Heart right ventricle (tissue), 16 donors: ENCODE data around the gene SLPI. TPM values are rescaled to one million over a fixed set of nuclear protein-coding genes. Genes with fewer than 3 reads are reported as not detected.

Experiments
- ATAC-seq, 8 donors: fragments of 200-7000 bp; cut with Tn5 transposase; one replicate each; pipeline ENCODE4 v1.9.1; 2020; ENCODE audit warnings: mild to moderate bottlenecking in 8 of 8, moderate library complexity in 8 of 8, moderate number of reproducible peaks in 1 of 8
- DNase-seq, 2 donors: peaks; one replicate each; pipeline ENCODE4 v3.0.0-alpha.2; 2020
- H3K27ac ChIP-seq, 10 donors: fragments of 200-600 bp; sonication (generic) in 2 of 10; one replicate each; pipeline versions ENCODE4 v1.5.0 to v1.8.0; 2020 to 2022; ENCODE audit warnings: mild to moderate bottlenecking in 3 of 10
- H3K27me3 ChIP-seq, 7 donors: fragments of 200-600 bp; one replicate each; pipeline ENCODE4 v1.8.0; 2021 to 2022; ENCODE audit warnings: mild to moderate bottlenecking in 2 of 7
- H3K36me3 ChIP-seq, 9 donors: fragments of 200-600 bp; sonication (generic) in 1 of 9; one replicate each; pipeline versions ENCODE4 v1.5.0 to v1.8.0; 2020 to 2022; ENCODE audit warnings: mild to moderate bottlenecking in 2 of 9
- H3K4me1 ChIP-seq, 9 donors: fragments of 200-600 bp; sonication (generic) in 1 of 9; one replicate each; pipeline versions ENCODE4 v1.5.0 to v1.8.0; 2020 to 2022; ENCODE audit warnings: mild to moderate bottlenecking in 4 of 9
- H3K4me3 ChIP-seq, 10 donors: fragments of 200-600 bp; sonication (generic) in 2 of 10; one replicate each; pipeline versions ENCODE4 v1.5.0 to v1.8.0; 2020 to 2022; ENCODE audit warnings: mild to moderate bottlenecking in 7 of 10, moderate library complexity in 2 of 10
- H3K9me3 ChIP-seq, 11 donors: fragments of 200-600 bp in 10 of 11; sonication (generic) in 2 of 11; one replicate each; pipeline versions ENCODE4 v1.5.0 to v1.8.0; 2013 to 2022; ENCODE audit warnings: mild to moderate bottlenecking in 2 of 11, control low read depth in 1 of 11, moderate library complexity in 1 of 11
- CTCF ChIP-seq, 9 donors: fragments of 200-600 bp; sonication (generic) in 2 of 9; IDR thresholded peaks; one replicate each; pipeline versions ENCODE4 v1.5.0 to v1.8.0; 2021 to 2022; ENCODE audit warnings: antibody characterized with exemption in 9 of 9, mild to moderate bottlenecking in 5 of 9, moderate library complexity in 1 of 9
- WGBS, 2 donors: extraction: QIAGEN DNeasy Blood & Tissue Kit; methylation state at CpG; one replicate each; pipeline ENCODE4 v1.1.7; 2013; ENCODE audit warnings: inconsistent platforms in 1 of 2; 5-methylcytosine and 5-hydroxymethylcytosine counted together
- intact Hi-C, 10 donors: fragments of 100-400 bp; cut with DNase I; formaldehyde crosslinking; loops; one replicate each; pipeline versions ENCODE4 v1.11.1 to v1.14.2; 2022
- polyA plus RNA-seq, 2 donors: library from polyadenylated mRNA; stranded (reverse); fragments of 200-250 nt; gene quantifications; one replicate each; pipeline ENCODE4 v1.2.3, GENCODE V29; 2013
- total RNA-seq, 10 donors: library from RNA; stranded (reverse); fragmentation: NEBNext Ultra II Directional in 3 of 10; extraction: Animal tissue kit (Norgen Biotek cat#: 25700) in 3 of 10; gene quantifications; one replicate each; pipeline versions ENCODE4 v1.2.1 to v1.2.4, GENCODE V29; 2021 to 2023
- donor health status: Arrhythmogenic right ventricular cardiomyopathy.
- donor health status: ischemic (EF 13 %, LVEDD 7.1; RV severe dilation, severe dysfunction).
- donor health status: healthy with polysubstance abuse.
- donor health status: DM: no; HTN: yes; CAD: no.
- donor health status: DM: no; HTN: no; CAD: no.
- donor health status: ischemic (EF 25% LVEDD 6.9; RV normal size, moderate dysfunction).
- donor health status: ischemic (EF 25% LVEDD 5.7; RV mildly dilated, moderate dysfunction).
- donor health status: healthy.
- donor health status: DM: yes; HTN: yes; CAD: no.
- donor health status: Ischemic cardiomyopathy.
- donor health status: ischemic (EF 35%, LVEDD 5.7; RV mildly dilated, moderate dysfunction).
- donor health status: nonischemic (EF 11% LVEDD 7.7; RV severe dilation, severe dysfunction).
- donor health status: DM: yes; HTN: yes; CAD: no.
- donor health status: PGD.
- donor health status: ischemic (EF 29% LVEDD 5.4; RV normal size, mild dysfunction).
- donor health status: nonischemic (EF 23%, LVEDD 6.1; RV moderate dilation, normal function).

The SLPI gene
- total and polyA plus RNA-seq, 12 donors, result 0.43 to 5.1 (median 1.8) TPM; not detected in 4

DNA sequence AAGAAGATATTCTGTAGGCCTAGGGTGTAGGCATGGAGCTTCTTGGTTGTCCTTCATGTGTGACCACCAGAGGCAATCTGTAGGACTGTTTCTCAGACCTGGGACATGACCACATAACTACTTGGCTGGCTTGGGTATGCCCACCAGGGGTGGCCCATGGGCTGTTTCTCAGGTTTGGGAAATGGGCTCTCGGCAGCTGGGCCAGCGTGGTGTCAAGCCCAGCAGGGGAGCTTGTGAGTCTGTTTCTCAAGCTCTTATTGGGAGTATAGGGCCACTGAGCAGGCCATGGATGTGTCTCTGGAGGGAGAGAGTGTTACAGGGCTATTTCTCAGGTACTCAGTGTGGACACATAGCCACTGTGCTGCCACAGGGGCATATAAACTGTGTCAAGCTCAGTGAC lies 35.7 kb downstream of the SLPI start:
- H3K9me3 ChIP-seq, result no peaks in the 10 kb centered on the region
- WGBS, 2 donors, result 83 to 85% methylated on average over 2 of the region's 2 CpGs
- H3K4me1 ChIP-seq, result peaks cover 0 to 3% (median 0%) of the 10 kb centered on the region in 9 donors
- H3K4me3 ChIP-seq, result no peak overlapping the region
- no peaks in the 10 kb centered on the region for H3K36me3 ChIP-seq
- no peak for TF ChIP-seq CTCF (IDR thresholded peaks at IDR 0.05)
- no peak for ATAC-seq
- H3K27me3 ChIP-seq, result peaks cover 0 to 37% (median 9%) of the 10 kb centered on the region in 7 donors
- H3K27ac ChIP-seq, result no peak overlapping the region
- DNase-seq, result no peak
- intact Hi-C loops, result no loop called here

GRCh38 chr20:45218124-45218523 lies 36.2 kb downstream of the SLPI start:
- intact Hi-C loops, result no loop called here
- 68 to 72% methylated on average over 4 of the region's 4 CpGs for WGBS, 2 donors
- no peak overlapping the region for H3K4me3 ChIP-seq
- no peak overlapping the region for H3K27ac ChIP-seq
- H3K4me1 ChIP-seq, result peaks cover 0 to 3% (median 0%) of the 10 kb centered on the region in 9 donors
- ATAC-seq (no peak), DNase-seq (no peak)
- H3K27me3 ChIP-seq, result peaks cover 0 to 33% (median 8%) of the 10 kb centered on the region in 7 donors
- no peaks in the 10 kb centered on the region for H3K36me3 ChIP-seq
- H3K9me3 ChIP-seq, result no peaks in the 10 kb centered on the region
- TF ChIP-seq CTCF (IDR thresholded peaks at IDR 0.05), result no peak

GRCh38 chr20:45212836-45213235 lies 41.5 kb downstream of the SLPI start:
- peaks cover 0 to 17% (median 2%) of the 10 kb centered on the region in 7 donors for H3K27me3 ChIP-seq
- H3K4me1 ChIP-seq, result no peaks in the 10 kb centered on the region
- H3K36me3 ChIP-seq, result no peaks in the 10 kb centered on the region
- 80 to 81% methylated on average over 3 of the region's 3 CpGs for WGBS, 2 donors
- TF ChIP-seq CTCF (IDR thresholded peaks at IDR 0.05), result no peak
- no peak for ATAC-seq
- DNase-seq, result no peak
- intact Hi-C loops, result no loop called here
- no peak overlapping the region for H3K27ac ChIP-seq
- no peak overlapping the region for H3K4me3 ChIP-seq
- H3K9me3 ChIP-seq, result no peaks in the 10 kb centered on the region

GRCh38 chr20:45211569-45212474 lies 42.5 kb downstream of the SLPI start:
- DNase-seq (no peak), ATAC-seq (no peak)
- intact Hi-C loops, result no loop called here
- no peaks in the 10 kb centered on the region for H3K36me3 ChIP-seq
- no peaks in the 10 kb centered on the region for H3K9me3 ChIP-seq
- no peaks in the 10 kb centered on the region for H3K4me1 ChIP-seq
- no peak overlapping the region for H3K27ac ChIP-seq
- no peak for TF ChIP-seq CTCF (IDR thresholded peaks at IDR 0.05)
- H3K4me3 ChIP-seq, result no peak overlapping the region
- H3K27me3 ChIP-seq, result peaks cover 0 to 26% (median 7%) of the 10 kb centered on the region in 7 donors
